NOMO-1 treated with dmso at 0.1 percent for 144 hours (cell line): ENCODE measurements around the gene REG4.
"Not testable (repeated sequence)": the region's sequence is repeated elsewhere in the genome, so short reads cannot be mapped to it uniquely, and the experiment has no call there.

Experiments
- DNase-seq: peaks from one replicate; lab custom pipeline; 2025; ENCODE audit not compliant: unreplicated experiment; lab: John Stamatoyannopoulos, UW

Gene REG4

DNA sequence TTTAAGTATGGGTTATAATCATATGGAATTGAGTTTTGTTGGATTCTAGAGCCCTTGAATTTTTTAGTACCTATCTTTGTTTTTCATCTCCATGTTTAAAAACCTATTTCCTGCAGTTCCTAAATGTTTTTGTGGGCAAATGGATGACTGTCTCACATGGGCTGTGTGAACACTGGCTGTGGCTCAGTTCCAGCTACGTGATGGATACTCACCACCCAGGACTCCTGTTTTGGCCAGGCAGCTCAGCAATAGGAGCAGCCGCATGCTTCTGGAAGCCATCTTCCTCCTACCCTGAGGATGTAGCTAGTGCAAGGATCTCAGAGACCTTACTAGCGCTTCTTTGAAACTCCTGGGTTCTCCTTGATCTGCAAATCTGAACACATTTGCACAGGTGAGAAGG lies 2.8 kb downstream of the REG4 start:
- no peak for DNase-seq

DNA sequence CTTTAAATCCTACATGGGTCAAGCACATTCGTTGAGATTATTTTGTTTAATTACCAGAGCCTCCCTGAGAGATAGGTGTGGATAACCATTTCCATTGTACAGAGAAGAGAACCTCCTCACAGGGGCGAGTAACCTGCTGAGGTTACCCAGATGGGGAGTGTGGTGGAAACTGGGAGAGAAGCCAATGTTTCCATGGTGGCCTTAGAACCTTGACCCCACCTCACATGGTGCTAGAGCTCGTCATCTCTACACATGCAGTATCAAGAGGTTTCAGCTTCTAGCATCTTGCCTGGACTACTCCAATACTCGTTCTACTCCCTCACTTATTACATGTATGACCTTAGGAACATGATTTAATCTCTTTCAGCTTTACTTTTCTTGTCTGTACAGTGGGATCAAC lies 4.8 kb downstream of the REG4 start:
- DNase-seq: no peak

DNA sequence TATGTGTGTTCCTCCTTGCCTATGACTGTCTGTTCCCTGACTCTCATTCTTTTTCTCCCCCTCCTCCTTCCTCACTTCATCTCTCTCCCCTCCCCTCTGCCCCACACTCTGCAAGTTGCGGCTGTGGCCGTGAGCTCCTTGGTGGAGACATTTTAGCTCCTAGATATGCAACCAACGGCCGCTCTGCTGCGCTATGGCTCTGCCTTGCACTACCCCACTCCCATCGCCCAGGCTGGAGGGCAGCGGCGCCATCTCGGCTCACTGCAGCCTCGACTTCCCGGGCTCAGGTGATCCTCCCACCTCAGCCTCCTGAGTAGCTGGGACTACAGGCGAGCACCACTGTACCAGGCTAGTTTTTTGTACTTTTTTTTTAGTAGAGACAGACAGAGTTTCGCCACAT lies 5.5 kb downstream of the REG4 start:
- no peak for DNase-seq

DNA sequence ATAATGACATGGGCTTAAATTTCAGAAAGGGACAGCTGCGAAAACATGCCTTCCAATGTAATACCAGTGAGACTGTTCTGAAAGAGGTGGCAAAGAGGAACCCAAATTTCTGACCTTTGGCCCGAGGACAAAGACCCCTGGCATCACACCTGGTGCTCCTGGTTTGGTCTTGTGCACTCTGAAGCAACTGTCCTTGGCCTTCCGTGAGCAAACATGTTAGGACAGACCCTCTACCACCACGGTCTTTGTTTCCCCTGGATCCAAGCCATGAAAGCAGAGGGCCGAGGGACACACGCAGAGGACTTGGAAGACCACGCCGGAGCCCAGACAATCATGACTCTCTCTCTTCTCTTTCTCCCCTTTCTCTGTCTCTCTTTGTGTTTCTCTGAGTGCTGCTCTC lies 6.0 kb downstream of the REG4 start:
- DNase-seq: no peak

DNA sequence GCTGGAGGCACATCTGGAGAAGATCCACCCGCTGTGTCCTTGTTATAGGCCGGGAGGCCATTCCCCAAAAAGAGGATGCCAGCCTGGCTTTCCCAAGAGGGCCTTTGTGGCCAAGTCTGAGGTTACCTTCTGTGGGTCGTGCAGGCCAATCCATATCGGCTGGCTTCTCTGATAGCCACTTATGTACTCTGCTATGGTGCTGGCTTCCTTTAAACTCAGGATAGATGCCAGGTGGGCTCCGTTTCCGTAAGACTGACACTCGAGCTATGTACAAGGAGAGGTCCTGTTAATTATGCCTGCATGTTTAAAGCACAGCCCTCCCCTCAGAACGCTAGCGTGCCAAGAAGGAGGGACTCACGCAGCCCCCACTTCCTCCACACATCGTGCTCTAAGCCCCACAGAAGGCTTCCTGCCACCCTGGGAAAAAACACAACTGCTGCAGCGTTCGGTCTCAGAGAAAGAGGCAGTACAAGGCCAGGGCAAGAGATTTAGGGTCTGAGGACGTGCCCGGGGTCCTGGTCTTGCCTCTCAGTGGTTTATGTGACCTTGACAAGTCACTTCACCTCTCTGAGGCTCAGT lies 11.6 kb downstream of the REG4 start:
- no peak for DNase-seq

DNA sequence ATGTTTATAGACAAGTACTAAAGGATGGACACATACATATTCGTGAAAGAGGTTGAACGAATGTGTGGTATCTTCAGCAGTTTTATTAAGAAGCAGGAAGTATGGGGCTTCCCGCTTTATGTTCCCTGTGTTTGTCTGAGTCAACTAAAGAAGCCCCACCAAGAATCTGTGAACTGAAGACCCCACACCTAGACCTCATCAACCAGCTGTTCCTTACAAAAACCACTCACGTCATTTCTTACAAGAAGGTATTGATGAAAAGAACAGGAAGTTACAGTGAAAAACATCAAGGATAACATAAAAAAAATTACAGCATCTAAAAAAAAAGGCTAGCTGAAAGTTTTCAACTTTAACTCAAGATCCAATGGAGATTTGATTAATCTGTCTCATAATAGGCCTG lies 12.3 kb downstream of the REG4 start:
- DNase-seq: no peak

DNA sequence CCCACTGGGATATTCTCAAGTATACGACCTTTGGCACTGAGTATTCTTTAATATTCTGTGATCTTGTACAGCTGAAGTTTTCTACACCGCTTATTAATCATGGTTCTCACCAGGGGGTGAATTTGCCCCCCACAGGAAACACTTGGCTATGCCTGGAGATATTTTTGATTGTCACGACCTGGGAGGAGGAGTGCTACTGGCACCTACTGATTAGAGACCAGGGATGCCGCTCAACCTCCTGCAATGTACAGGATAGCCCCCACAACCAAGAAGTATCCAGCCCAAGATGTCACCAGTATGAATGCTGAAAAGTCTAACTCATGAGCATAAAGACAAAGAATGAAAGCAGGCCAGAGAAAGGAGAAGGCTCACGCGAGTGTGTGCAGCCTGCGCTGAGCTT lies 13.7 kb downstream of the REG4 start:
- no peak for DNase-seq

DNA sequence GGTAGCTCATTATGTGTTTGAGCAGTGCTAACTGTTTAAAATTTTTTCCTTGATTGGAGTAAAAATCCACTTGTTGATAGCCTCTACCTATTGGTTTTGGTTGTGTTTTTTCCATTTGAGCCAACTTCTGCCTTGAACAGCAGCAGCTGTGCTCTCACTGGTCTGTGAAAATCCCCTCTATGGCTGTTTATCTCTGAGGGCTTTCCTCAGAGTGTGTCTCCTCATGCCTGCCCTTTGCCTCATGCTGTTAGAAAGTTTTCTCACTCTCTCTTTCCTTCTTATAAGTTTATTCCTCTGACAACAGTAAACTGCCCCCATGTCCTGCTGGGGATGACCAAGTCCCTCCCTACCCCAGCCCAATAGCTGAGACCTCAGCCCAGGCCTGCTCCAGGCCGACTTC lies 14.1 kb downstream of the REG4 start:
- no peak for DNase-seq

DNA sequence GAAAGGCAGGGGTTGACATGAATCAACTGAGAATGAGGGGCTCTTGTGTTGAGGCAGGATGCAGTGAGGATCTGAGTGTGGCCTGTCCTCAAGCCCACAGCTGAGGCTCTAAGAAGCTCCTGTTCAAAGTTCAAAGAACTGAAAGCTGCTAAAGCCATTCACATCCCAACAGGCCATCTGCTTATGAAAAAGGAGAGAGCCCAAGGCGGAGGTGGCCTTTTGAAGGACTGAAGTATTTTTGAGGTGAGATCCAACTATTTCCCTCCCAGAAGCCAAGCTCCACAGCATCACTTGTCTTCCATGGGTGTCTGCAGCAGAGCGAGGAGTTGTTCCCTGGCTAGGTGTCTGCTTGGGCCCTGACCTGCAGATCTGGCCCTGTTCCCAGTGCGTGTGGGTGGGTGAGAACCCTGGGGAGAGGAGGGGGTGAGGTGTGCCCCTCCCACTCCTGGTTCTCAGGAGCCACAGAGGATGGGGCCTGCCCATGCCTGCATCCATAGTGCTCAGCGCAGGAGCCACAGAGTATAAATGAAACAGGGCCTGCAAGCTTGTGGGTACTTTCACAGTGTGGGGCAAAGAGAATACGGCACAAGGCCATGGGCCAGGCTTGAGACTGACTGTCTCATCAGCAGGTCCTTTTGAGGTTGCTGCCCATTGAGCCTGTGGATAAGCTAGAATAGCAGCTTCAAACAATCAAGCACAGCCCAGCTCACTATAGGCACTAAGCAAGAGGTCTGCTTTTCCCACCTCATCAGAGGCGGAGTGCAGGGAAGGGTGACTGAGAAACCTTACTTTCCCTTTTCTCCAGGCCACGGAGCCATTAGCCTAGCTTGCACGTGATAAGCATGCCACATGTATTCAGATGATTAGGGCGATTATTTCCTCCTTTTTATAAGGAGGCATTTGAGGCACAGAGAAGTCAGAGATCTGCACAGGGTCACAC lies 15.7 kb downstream of the REG4 start:
- no peak for DNase-seq

DNA sequence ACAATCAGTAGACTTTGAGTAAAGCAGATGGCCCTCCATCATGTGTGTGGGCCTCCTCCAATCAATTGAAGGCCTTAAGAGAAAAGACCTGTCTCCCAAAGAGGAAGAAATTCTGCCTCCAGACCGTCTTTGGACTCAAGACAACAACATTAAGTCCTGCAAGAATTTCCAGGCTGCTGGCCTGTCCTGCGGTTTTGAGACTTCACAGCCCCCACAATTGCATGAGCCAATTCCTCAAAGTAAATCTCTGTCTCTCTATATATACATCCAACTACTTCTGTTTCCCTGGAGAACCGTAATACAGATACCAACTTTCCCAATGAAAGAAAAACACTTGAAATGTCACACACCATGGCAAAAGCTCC lies 16.4 kb downstream of the REG4 start:
- no peak for DNase-seq

DNA sequence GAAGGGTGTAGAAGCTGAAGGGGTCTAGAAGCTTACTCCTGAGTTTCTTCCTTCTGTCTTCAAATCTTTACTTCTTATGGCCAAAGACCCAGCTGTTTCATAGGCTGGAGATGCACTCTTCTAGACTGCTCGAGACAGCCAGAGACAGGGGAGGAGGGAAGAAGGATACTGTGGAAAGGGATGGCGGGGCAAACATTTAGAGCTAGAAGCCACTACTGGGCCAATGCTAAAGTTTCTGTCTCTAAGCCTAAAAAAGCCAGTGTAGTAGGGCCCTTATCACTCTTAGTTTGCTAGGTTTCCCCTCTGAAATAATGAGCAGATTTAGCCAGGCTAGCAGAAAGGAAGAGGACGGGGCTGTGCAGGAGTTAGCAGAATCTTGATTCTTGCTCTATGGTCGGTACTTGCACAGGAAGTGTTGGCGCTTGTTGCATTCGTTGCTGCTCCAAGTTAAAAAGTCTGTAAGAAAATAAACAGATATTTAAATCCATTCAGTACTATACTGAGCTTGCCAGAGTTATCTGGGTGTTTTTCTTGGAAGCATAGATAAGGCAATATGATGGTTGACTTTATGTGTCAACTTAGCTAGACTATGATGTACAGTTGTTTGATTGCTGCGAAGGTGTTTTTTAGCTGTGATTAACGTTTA lies 16.9 kb downstream of the REG4 start:
- DNase-seq: no peak

DNA sequence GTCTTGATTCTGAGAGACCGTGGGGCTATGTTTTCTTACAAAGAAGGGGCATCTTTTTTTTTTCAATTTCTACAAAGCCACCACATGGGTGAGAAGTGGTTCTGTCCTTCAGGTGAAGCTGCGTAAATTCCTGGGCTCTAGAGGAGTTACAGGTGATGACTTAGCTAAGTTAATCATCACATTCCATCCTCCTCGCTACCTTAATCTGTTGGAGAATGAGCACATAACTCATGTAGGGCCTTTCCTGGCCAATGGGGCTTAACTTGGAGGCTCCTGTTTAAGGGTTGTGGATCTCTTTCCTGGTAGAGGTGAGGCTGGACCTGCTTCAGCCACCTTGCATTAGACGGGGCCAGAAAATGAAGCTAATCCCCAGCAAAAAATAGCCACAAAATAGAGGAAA lies 19.9 kb downstream of the REG4 start:
- no peak for DNase-seq

DNA sequence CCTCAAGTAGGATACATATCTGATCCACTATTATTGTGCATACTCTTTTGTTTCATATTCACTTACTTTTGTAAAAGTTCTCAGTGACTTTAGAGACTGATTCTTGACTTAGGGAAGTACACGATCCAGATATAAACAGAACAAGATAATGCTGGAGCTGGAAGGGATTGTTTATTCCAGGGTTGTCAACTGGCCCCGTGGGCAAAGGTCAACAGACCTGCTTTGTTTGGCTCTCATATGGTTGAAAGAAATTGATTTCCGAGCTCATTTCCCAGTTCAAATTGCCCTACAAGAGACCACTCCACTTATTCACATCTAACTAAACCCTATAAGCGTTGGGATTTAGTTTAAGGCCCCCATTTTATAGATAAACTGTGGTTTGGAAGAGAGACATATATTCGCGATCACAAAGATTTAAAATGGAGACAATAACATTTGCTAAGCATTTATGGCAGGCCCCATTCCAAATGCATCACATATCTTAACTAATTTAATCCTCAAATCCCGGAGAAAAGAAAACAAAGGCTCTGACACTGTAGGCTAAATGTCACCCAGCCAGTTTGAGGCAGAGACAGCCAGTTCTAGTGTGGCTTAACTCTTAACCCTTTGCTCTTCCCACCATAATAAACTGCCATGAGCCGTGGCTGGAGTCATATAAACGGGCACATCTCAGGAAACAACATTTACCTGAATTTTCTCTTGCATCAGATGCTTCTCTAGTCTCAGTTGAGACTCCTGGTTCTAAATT lies 20.6 kb downstream of the REG4 start:
- no peak for DNase-seq

DNA sequence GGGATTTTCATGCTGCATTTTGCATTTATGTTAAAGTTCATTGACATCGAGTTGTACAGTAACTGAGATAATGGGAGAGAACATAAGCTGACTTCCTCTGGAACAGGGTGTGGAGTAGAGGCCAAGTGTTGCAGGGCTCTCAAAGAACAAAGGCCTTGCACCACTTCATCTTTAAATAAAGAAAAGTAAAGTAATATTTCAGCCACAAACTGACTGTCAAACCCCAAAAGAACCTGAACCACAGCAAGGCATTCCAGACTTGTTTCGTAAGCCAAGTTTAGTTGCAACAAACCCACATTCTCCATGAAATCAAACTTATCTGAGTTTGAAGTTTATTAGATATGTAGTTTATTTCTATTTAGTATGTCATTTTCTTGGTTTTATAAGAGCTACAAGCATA lies 23.5 kb downstream of the REG4 start:
- peak; percentile 71 for DNase-seq

DNA sequence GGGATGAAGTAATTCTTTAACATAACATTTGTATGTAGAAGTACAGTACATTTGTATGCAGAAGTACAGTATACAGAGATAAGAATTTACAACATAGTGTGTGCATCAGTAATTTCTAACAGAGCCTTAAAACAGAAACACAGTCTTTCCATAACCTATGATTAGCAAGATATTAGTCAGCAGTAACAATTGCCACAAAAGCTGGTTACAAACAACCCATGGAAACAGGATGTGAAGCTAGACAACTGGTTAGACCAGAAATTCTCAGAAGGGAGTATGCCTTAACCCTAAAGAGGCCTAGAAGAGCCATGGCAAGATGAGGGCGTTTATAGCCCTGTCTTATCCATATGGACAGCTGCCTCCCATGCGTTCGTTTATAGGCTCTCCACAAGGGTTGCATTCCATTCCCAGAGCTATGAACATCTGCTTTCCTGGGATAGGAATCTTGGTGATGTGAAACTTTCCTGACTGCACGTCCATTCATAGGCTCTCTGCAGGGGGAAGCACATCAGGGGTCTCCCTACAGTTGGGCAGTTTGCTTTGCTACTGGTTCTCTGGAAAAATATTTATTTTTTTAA lies 24.7 kb downstream of the REG4 start:
- not testable (repeated sequence) for DNase-seq

DNA sequence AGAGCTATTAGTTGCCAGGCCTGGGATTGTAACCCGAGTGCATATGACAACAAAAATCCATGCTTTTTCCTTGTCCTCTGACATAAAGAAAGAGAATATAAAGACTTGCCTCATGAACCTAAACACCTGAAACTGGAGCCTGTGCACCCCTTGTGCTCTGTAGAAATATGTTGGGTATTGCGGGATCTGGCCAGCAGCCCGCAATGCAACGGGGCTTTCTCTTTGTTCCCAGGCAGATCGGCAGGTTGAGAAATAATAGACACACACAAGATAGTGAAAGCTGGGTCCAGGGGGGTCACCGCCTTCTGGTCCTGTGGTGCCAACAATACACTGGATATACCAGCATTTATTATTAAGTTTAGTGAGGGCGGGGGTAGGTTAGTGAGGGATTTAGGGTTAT lies 25.2 kb downstream of the REG4 start:
- not testable (repeated sequence) for DNase-seq

DNA sequence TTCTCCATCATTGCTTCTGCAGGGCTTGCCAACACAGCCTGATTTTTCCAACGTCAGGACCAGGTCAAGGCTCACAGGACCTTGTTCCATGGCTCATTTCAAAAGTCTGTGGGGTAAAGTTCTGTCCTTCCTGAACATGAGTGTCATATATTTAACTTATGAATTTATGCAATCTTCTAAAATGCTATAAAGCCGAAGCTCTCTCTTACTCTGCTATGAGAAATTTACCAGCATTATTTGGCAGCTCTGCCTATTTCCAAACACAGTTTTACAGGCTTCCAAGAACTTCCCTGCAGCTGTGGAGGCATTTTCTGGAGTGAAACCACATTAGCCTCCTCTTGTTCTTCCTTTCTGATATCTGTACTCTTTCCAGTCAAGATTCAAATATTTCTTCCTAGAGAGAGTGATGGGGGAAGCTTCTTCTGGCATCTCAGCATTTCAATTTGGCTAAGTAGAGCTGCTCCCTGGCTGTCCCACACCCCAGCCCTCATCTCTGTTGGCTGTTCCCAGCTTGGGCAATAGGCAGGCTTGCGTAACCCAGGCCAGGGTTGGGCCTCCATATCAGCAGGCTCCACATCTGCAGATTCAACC lies 27.0 kb downstream of the REG4 start:
- peak; percentile 14 for DNase-seq

DNA sequence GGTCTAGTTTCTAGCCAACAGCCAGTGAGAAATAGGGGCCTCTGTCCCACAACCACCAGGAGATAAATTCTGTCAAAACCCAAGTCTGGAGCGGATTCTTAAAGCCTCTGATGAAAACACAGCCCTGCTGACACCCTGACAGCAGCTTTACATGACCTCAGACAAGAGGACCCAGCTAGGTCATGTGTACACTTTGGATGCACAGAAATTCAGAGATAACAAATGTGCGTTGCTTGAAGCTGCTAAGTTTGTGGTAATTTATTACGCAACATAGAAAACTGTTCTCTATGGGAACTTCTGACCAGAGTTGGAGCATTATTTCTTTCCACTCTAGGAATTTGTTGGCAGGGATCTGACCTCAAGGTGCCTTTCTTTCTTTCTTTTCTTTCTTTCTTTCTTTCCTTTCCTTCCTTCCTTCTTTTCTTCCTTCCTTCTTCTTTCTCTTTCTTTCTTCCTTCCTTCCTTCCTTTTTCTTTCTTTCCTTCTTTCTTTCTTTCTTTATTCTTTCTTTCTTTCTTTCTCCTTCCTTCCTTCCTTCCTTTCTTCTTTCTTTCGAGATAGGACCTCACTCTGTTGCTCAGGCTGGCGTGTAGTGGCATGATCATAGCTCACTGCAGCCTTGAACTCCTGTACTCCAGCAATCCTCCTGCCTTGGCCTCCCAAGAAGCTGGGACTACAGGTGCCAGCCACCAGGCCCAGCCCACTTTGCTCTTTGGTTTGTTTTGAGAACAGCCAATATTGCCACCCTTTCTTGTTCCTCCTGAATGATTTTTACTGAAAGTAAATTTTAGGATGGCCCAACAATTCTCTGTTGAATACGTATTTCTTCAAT lies 27.7 kb downstream of the REG4 start:
- DNase-seq: peak; percentile 6

DNA sequence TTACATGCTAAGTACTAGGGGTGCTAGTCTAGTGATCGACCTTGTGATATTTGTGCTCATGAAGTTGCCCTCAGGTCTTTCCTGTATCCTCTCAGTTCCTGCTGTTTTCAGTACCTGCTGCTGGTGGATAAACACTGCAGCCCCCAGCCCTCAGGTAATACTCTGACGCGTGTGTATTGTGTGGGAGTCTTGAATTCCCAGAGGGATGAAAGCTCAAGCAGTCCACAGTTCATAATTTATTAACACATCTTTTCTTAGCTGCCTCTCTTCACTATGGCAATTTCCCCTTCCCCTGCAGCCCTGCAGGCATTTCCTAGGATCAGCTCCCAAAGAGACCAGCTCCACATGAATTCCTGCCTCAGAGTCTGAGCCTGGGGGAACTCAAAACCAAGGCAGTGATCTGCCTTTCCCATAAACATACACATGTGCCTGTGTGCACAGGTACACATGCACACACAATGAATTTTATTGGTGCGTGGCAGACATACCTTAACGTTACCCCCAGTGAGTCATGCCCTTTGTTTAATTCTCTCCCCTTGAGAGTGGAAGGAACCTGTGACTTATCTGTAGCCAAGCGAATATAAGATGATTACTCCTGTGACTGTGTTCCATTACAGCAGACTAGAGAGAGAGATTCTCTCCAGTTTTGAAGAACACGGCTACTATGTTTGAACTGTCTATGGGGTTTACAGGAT lies 28.5 kb downstream of the REG4 start:
- DNase-seq: no peak
